Heart left ventricle (tissue), 13 donors: ENCODE data around the gene RAB1B.

Experiments
- CTCF ChIP-seq, 12 donors: fragments of 200-600 bp; sonication (generic) in 4 of 12; IDR thresholded peaks; one replicate each; pipeline versions ENCODE4 v1.5.0 to v1.8.0; 2018 to 2022; ENCODE audit warnings: antibody characterized with exemption in 12 of 12, mild to moderate bottlenecking in 5 of 12
- POLR2A ChIP-seq, 2 donors: fragments of 450-650 bp; IDR thresholded peaks; one replicate each; pipeline ENCODE4 v1.6.1; 2017; ENCODE audit warnings: antibody characterized with exemption in 2 of 2, mild to moderate bottlenecking in 2 of 2, moderate library complexity in 2 of 2
- donor health status: ischemic (EF 13 %, LVEDD 7.1; RV severe dilation, severe dysfunction).
- donor health status: DM: no; HTN: yes; CAD: no.
- donor health status: DM: no; HTN: no; CAD: no.
- donor health status: ischemic (EF 25% LVEDD 6.9; RV normal size, moderate dysfunction).
- donor health status: ischemic (EF 25% LVEDD 5.7; RV mildly dilated, moderate dysfunction).
- donor health status: ischemic (EF 35%, LVEDD 5.7; RV mildly dilated, moderate dysfunction).
- donor health status: nonischemic (EF 11% LVEDD 7.7; RV severe dilation, severe dysfunction).
- donor health status: DM: yes; HTN: yes; CAD: no.
- donor health status: PGD.
- donor health status: ischemic (EF 29% LVEDD 5.4; RV normal size, mild dysfunction).
- donor health status: nonischemic (EF 23%, LVEDD 6.1; RV moderate dilation, normal function).

GRCh38 chr11:66310324-66310723, 41.9 kb downstream of the RAB1B start:
- TF ChIP-seq CTCF (IDR thresholded peaks at IDR 0.05) (no peak), POLR2A (IDR thresholded peaks at IDR 0.05) (no peak)
